ENCODE results near the gene RSRC1. TPM values are rescaled to one million over a fixed set of nuclear protein-coding genes. Genes with fewer than 3 reads are reported as not detected.
"Not testable (repeated sequence)": the region's sequence is repeated elsewhere in the genome, so short reads cannot be mapped to it uniquely, and the experiment has no call there.

RSRC1 gene
- total RNA-seq, 4 donors from 2014 or later = 23.5 to 31.8 (median 26.6) TPM

- no peak for DNase-seq (ENCODE audit: low spot score in 2 of 2)
Measured at GRCh38 chr3:158111861-158112260, 2.0 kb downstream of the RSRC1 start.

GRCh38 chr3:158113595-158113994 lies 3.7 kb downstream of the RSRC1 start:
- WGBS, 2 donors = 95 to 99% methylated on average over 2 of the region's 2 CpGs
- intact Hi-C loops (cut with DNase I; ENCODE audit: low total_unique reads); H3K4me3 ChIP-seq (ENCODE audit: low read depth, poor library complexity, severe bottlenecking); DNase-seq (ENCODE audit: low spot score in 2 of 2): not testable (repeated sequence)

More at GRCh38 chr3:158111861-158112260, 2.0 kb downstream of the RSRC1 start:
- no peak for TF ChIP-seq POLR2A (IDR thresholded peaks at IDR 0.05)
- no peak for TF ChIP-seq CTCF (IDR thresholded peaks at IDR 0.05)
- whole genome bisulfite sequencing, 2 donors = 58 to 59% methylated on average over 2 of the region's 2 CpGs
- no peak overlapping the region for H3K4me3 ChIP-seq (ENCODE audit: low read depth, poor library complexity, severe bottlenecking)
- intact Hi-C loops (cut with DNase I; ENCODE audit: low total_unique reads) = no loop called here

GRCh38 chr3:158120330-158120729 lies 10.4 kb downstream of the RSRC1 start:
- DNase-seq (ENCODE audit: low spot score in 2 of 2) = no peak
- TF ChIP-seq POLR2A (IDR thresholded peaks at IDR 0.05) = no peak
- TF ChIP-seq CTCF (IDR thresholded peaks at IDR 0.05) = no peak
- no peak overlapping the region for H3K4me3 ChIP-seq (ENCODE audit: low read depth, poor library complexity, severe bottlenecking)
- intact Hi-C loops (cut with DNase I; ENCODE audit: low total_unique reads) = no loop called here

GRCh38 chr3:158121295-158121694 lies 11.4 kb downstream of the RSRC1 start:
- no peak overlapping the region for H3K4me3 ChIP-seq (ENCODE audit: low read depth, poor library complexity, severe bottlenecking)
- TF ChIP-seq POLR2A (IDR thresholded peaks at IDR 0.05) (no peak), CTCF (IDR thresholded peaks at IDR 0.05) (no peak)
- intact Hi-C loops (cut with DNase I; ENCODE audit: low total_unique reads) = no loop called here
- no peak for DNase-seq (ENCODE audit: low spot score in 2 of 2)

- WGBS, 2 donors = 77 to 79% methylated on average over 5 of the region's 5 CpGs
- DNase-seq (ENCODE audit: low spot score in 2 of 2); intact Hi-C loops (cut with DNase I; ENCODE audit: low total_unique reads); H3K4me3 ChIP-seq (ENCODE audit: low read depth, poor library complexity, severe bottlenecking): not testable (repeated sequence)
Measured at GRCh38 chr3:158122721-158123120, 12.8 kb downstream of the RSRC1 start.

GRCh38 chr3:158127250-158128219 lies 17.6 kb downstream of the RSRC1 start:
- intact Hi-C loops (cut with DNase I; ENCODE audit: low total_unique reads) = no loop called here
- no peak overlapping the region for H3K4me3 ChIP-seq (ENCODE audit: low read depth, poor library complexity, severe bottlenecking)
- WGBS, 2 donors = 79 to 86% methylated on average over 3 of the region's 3 CpGs
- TF ChIP-seq POLR2A (IDR thresholded peaks at IDR 0.05) = no peak
- TF ChIP-seq CTCF (IDR thresholded peaks at IDR 0.05) = no peak
- no peak for DNase-seq (ENCODE audit: low spot score in 2 of 2)

GRCh38 chr3:158128755-158129154 lies 18.9 kb downstream of the RSRC1 start:
- intact Hi-C loops (cut with DNase I; ENCODE audit: low total_unique reads) = no loop called here
- no peak for TF ChIP-seq CTCF (IDR thresholded peaks at IDR 0.05)
- TF ChIP-seq POLR2A (IDR thresholded peaks at IDR 0.05) = no peak
- no peak for DNase-seq (ENCODE audit: low spot score in 2 of 2)
- no peak overlapping the region for H3K4me3 ChIP-seq (ENCODE audit: low read depth, poor library complexity, severe bottlenecking)
- 80 to 81% methylated on average over 6 of the region's 6 CpGs for WGBS, 2 donors
